HEK293 (cell line): ENCODE data around the gene DCAF6.

Experiments
- CTCF ChIP-seq: fragments of 450-650 bp; formaldehyde crosslinking; IDR thresholded peaks from 2 replicates; pipeline ENCODE4 v1.5.1; 2016; ENCODE audit warnings: missing biosample characterization, missing genetic modification characterization
- GLI4 ChIP-seq: fragments of 450-650 bp; formaldehyde crosslinking; IDR thresholded peaks from 2 replicates; pipeline ENCODE4 v1.5.1; 2016; ENCODE audit warnings: missing biosample characterization, missing genetic modification characterization
- KLF8 ChIP-seq: fragments of 450-650 bp; formaldehyde crosslinking; IDR thresholded peaks from 2 replicates; pipeline ENCODE4 v1.5.1; 2016; ENCODE audit warnings: missing biosample characterization, missing genetic modification characterization
- REST ChIP-seq: fragments of 450-650 bp; formaldehyde crosslinking; IDR thresholded peaks from 2 replicates; pipeline ENCODE4 v1.5.1; 2016; ENCODE audit warnings: missing biosample characterization, missing genetic modification characterization
- SP2 ChIP-seq: fragments of 450-650 bp; formaldehyde crosslinking; IDR thresholded peaks from 2 replicates; pipeline ENCODE4 v1.5.1; 2016; ENCODE audit warnings: missing biosample characterization, missing genetic modification characterization
- TSHZ1 ChIP-seq: fragments of 450-650 bp; formaldehyde crosslinking; IDR thresholded peaks from 2 replicates; pipeline ENCODE4 v1.5.1; 2016; ENCODE audit warnings: missing biosample characterization, missing genetic modification characterization, borderline replicate concordance
- ZBTB7A ChIP-seq: fragments of 450-650 bp; formaldehyde crosslinking; IDR thresholded peaks from 2 replicates; pipeline ENCODE4 v1.5.1; 2016; ENCODE audit warnings: low read depth, missing biosample characterization, missing genetic modification characterization
- ZNF169 ChIP-seq: fragments of 450-650 bp; formaldehyde crosslinking; IDR thresholded peaks from 2 replicates; pipeline ENCODE4 v1.5.1; 2016; ENCODE audit warnings: missing biosample characterization, missing genetic modification characterization
- ZNF530 ChIP-seq: fragments of 450-650 bp; formaldehyde crosslinking; IDR thresholded peaks from 2 replicates; pipeline ENCODE4 v1.5.1; 2016; ENCODE audit warnings: low read depth, missing biosample characterization, missing genetic modification characterization
- ZNF596 ChIP-seq: fragments of 450-650 bp; IDR thresholded peaks from 2 replicates; pipeline ENCODE4 v1.5.0; 2018; ENCODE audit warnings: missing biosample characterization, mild to moderate bottlenecking, missing genetic modification characterization, moderate library complexity
- ZNF626 ChIP-seq: fragments of 450-650 bp; sonication (Bioruptor Pico); formaldehyde crosslinking; IDR thresholded peaks from 2 replicates; pipeline ENCODE4 v1.5.1; 2018; ENCODE audit warnings: missing biosample characterization, missing genetic modification characterization, inconsistent platforms
- ZNF660 ChIP-seq: fragments of 450-650 bp; IDR thresholded peaks from 2 replicates; pipeline ENCODE4 v1.5.1; 2018; ENCODE audit warnings: missing biosample characterization, mild to moderate bottlenecking, missing genetic modification characterization

- TF ChIP-seq CTCF, result no peak
- TF ChIP-seq ZNF660, result no peak
- no peak for TF ChIP-seq GLI4 (tag by site-specific recombination)
- no peak for TF ChIP-seq ZNF626
- TF ChIP-seq ZNF596 (tag by site-specific recombination), result no peak
- TF ChIP-seq SP2 (tag by site-specific recombination), result no peak
- no peak for TF ChIP-seq ZBTB7A (tag by site-specific recombination)
- TF ChIP-seq ZNF530, result no peak
- no peak for TF ChIP-seq ZNF169 (tag by site-specific recombination)
- TF ChIP-seq KLF8 (tag by site-specific recombination), result no peak
- TF ChIP-seq TSHZ1 (tag by site-specific recombination), result no peak
- no peak for TF ChIP-seq REST (tag by site-specific recombination)
Observed at GRCh38 chr1:168064216-168064615, 127.7 kb downstream of the DCAF6 start.
